GM12891 (cell line): Measurements from ENCODE around the gene NUDT17.

ENCODE experiments used
- PAX5 ChIP-seq: IDR thresholded peaks from 2 replicates; pipeline ENCODE4 v1.6.1; 2011; ENCODE audit warnings: low read length, moderate library complexity, mild to moderate bottlenecking; ENCODE audit not compliant: insufficient read depth, severe bottlenecking
- POLR2A ChIP-seq: IDR thresholded peaks from 2 replicates; pipeline ENCODE4 v1.6.1; 2011; ENCODE audit warnings: low read depth, low read length, control low read depth
- POLR2AphosphoS5 ChIP-seq: IDR thresholded peaks from 2 replicates; pipeline ENCODE4 v1.6.1; 2011; ENCODE audit warnings: low read depth, low read length, control low read depth
- TAF1 ChIP-seq: IDR thresholded peaks from 2 replicates; pipeline ENCODE4 v1.6.1; 2011; ENCODE audit warnings: low read depth, low read length, control low read depth

DNA sequence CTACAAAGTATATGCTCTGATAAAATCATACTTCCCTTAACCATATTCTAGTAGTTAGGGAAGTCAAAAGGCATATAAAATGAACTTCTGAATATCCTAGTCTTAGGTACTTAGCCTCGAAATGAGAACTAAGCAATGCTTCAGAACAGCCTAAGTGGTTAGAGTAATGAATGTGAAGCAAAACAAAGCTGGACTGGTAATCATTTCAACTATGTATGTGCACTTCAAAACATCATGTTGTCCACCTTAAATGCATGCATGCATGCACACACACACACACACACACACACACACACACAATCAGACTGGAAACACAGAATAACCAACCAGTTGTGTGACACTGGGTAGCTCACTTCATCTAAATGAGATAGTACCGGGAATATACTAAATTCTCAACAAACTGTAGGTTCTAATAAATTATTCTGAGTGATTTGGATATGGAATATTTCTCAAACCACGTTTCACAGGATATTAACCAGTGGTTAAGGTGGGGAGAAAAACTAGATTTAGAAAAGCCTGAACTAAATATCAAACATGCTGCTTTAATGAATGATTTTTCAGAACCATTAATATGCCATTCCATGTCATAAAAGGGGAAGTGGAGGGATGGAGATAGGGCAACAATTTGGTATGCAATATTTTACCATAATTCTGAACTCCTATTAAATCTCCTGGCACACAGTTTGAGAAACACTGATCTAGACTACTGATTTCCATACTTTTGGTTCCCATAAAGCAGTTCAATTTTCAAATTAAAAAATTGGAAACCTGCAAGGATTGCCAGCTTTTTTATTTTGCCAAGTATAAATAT lies 41.0 kb upstream of the NUDT17 start:
- TF ChIP-seq TAF1, result no peak
- TF ChIP-seq POLR2A, result no peak
- no peak for TF ChIP-seq POLR2AphosphoS5
- no peak for TF ChIP-seq PAX5
